Heart right ventricle (tissue), 16 donors: Measurements from ENCODE around the gene GLRX5. TPM values are rescaled to one million over a fixed set of nuclear protein-coding genes. Genes with fewer than 3 reads are reported as not detected.

ENCODE experiments used
- ATAC-seq, 8 donors: fragments of 200-7000 bp; cut with Tn5 transposase; one replicate each; pipeline ENCODE4 v1.9.1; 2020; ENCODE audit warnings: mild to moderate bottlenecking in 8 of 8, moderate library complexity in 8 of 8, moderate number of reproducible peaks in 1 of 8
- DNase-seq, 2 donors: peaks; one replicate each; pipeline ENCODE4 v3.0.0-alpha.2; 2020
- H3K27ac ChIP-seq, 10 donors: fragments of 200-600 bp; sonication (generic) in 2 of 10; one replicate each; pipeline versions ENCODE4 v1.5.0 to v1.8.0; 2020 to 2022; ENCODE audit warnings: mild to moderate bottlenecking in 3 of 10
- H3K27me3 ChIP-seq, 7 donors: fragments of 200-600 bp; one replicate each; pipeline ENCODE4 v1.8.0; 2021 to 2022; ENCODE audit warnings: mild to moderate bottlenecking in 2 of 7
- H3K36me3 ChIP-seq, 9 donors: fragments of 200-600 bp; sonication (generic) in 1 of 9; one replicate each; pipeline versions ENCODE4 v1.5.0 to v1.8.0; 2020 to 2022; ENCODE audit warnings: mild to moderate bottlenecking in 2 of 9
- H3K4me1 ChIP-seq, 9 donors: fragments of 200-600 bp; sonication (generic) in 1 of 9; one replicate each; pipeline versions ENCODE4 v1.5.0 to v1.8.0; 2020 to 2022; ENCODE audit warnings: mild to moderate bottlenecking in 4 of 9
- H3K4me3 ChIP-seq, 10 donors: fragments of 200-600 bp; sonication (generic) in 2 of 10; one replicate each; pipeline versions ENCODE4 v1.5.0 to v1.8.0; 2020 to 2022; ENCODE audit warnings: mild to moderate bottlenecking in 7 of 10, moderate library complexity in 2 of 10
- H3K9me3 ChIP-seq, 11 donors: fragments of 200-600 bp in 10 of 11; sonication (generic) in 2 of 11; one replicate each; pipeline versions ENCODE4 v1.5.0 to v1.8.0; 2013 to 2022; ENCODE audit warnings: mild to moderate bottlenecking in 2 of 11, control low read depth in 1 of 11, moderate library complexity in 1 of 11
- CTCF ChIP-seq, 9 donors: fragments of 200-600 bp; sonication (generic) in 2 of 9; IDR thresholded peaks; one replicate each; pipeline versions ENCODE4 v1.5.0 to v1.8.0; 2021 to 2022; ENCODE audit warnings: antibody characterized with exemption in 9 of 9, mild to moderate bottlenecking in 5 of 9, moderate library complexity in 1 of 9
- WGBS, 2 donors: extraction: QIAGEN DNeasy Blood & Tissue Kit; methylation state at CpG; one replicate each; pipeline ENCODE4 v1.1.7; 2013; ENCODE audit warnings: inconsistent platforms in 1 of 2; 5-methylcytosine and 5-hydroxymethylcytosine counted together
- intact Hi-C, 10 donors: fragments of 100-400 bp; cut with DNase I; formaldehyde crosslinking; loops; one replicate each; pipeline versions ENCODE4 v1.11.1 to v1.14.2; 2022
- polyA plus RNA-seq, 2 donors: library from polyadenylated mRNA; stranded (reverse); fragments of 200-250 nt; gene quantifications; one replicate each; pipeline ENCODE4 v1.2.3, GENCODE V29; 2013
- total RNA-seq, 10 donors: library from RNA; stranded (reverse); fragmentation: NEBNext Ultra II Directional in 3 of 10; extraction: Animal tissue kit (Norgen Biotek cat#: 25700) in 3 of 10; gene quantifications; one replicate each; pipeline versions ENCODE4 v1.2.1 to v1.2.4, GENCODE V29; 2021 to 2023
- donor health status: Arrhythmogenic right ventricular cardiomyopathy.
- donor health status: ischemic (EF 13 %, LVEDD 7.1; RV severe dilation, severe dysfunction).
- donor health status: healthy with polysubstance abuse.
- donor health status: DM: no; HTN: yes; CAD: no.
- donor health status: DM: no; HTN: no; CAD: no.
- donor health status: ischemic (EF 25% LVEDD 6.9; RV normal size, moderate dysfunction).
- donor health status: ischemic (EF 25% LVEDD 5.7; RV mildly dilated, moderate dysfunction).
- donor health status: healthy.
- donor health status: DM: yes; HTN: yes; CAD: no.
- donor health status: Ischemic cardiomyopathy.
- donor health status: ischemic (EF 35%, LVEDD 5.7; RV mildly dilated, moderate dysfunction).
- donor health status: nonischemic (EF 11% LVEDD 7.7; RV severe dilation, severe dysfunction).
- donor health status: DM: yes; HTN: yes; CAD: no.
- donor health status: PGD.
- donor health status: ischemic (EF 29% LVEDD 5.4; RV normal size, mild dysfunction).
- donor health status: nonischemic (EF 23%, LVEDD 6.1; RV moderate dilation, normal function).

GLRX5 gene
- total and polyA plus RNA-seq, 12 donors, result 49.8 to 121 (median 86.8) TPM

DNA sequence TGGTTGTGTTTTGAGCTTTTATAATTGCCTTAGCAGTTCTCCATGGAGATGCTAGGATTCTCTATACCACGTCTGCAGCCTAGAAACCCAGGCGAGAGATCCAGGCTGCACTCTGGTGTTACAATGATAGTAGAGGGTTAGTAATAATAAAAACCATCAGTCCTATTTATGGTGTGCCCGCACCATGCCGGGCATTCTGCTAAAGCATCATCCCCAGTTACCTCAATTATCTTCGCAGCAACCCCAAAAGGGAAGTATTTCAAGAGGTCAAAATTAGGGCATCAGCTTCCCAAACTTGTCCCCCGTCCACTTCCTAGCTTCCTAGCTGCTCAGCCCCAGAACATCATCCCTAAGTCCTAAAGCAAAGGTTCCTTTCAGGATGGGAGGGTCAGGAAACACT, 21.6 kb upstream of the GLRX5 start:
- Histone ChIP-seq H3K27ac (peak overlapping the region in 1 of 10 donors; percentile 22), H3K36me3 (peaks cover 0 to 6% (median 0%) of the 10 kb centered on the region in 9 donors), H3K4me3 (no peak overlapping the region), H3K4me1 (peaks cover 24 to 82% (median 50%) of the 10 kb centered on the region in 9 donors), H3K27me3 (no peaks in the 10 kb centered on the region), H3K9me3 (no peaks in the 10 kb centered on the region)
- TF ChIP-seq CTCF (IDR thresholded peaks at IDR 0.05), result no peak
- WGBS, 2 donors, result 70 to 75% methylated on average over 6 of the region's 6 CpGs
- DNase-seq, result no peak
- no peak for ATAC-seq
- intact Hi-C loops, result no loop called here

DNA sequence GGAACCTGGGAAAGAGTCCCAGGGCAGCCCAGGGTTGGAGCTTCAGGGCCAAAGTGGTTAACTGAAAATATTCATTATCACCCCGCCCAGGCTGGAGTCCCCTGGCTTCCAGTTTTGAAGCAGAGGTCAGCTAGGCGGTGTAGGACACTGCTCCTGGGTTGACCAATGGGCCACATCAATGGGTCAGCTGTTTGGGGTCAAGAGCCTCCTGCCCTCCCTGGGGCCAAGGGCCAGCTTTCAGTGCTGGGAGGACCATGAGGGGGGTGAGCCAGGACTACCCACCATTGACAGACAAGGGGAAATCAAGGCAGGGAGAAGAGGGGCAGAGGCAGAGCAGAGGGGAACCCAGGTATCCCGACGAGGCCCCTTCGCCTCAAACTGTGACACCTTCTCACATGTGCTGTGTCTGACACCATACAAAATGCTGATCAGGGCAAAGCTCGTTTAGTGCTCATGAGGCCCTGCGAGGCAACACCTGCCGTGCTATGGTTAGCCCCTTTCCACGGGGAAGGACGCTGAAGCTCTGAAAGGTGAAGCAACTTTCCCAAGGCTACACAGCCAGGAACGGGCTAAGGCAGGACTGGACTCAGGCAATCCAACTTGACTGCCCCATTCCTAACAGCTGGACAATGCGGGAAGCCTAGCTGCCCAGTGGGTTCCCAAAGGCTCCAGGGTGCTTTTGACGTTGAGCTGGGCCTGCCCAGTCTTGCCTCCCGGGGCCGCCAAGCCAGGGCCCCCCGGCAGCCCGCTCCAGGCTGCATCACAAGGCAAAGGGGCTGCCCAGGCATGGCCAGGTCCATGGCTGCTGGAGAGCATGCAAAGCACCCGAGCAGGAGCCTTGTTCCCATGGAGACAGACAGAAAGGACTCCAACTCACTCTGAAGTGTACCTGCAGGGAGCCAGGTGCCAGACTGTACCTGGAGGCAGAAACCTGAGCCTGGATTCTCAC, 20.4 kb upstream of the GLRX5 start:
- H3K4me1 ChIP-seq, result peaks cover 24 to 82% (median 52%) of the 10 kb centered on the region in 9 donors
- WGBS, 2 donors, result 81 to 84% methylated on average over 18 of the region's 18 CpGs
- intact Hi-C loops, result loop anchor here in 2 of 10 donors (5.0 kb wide), 2 partner anchors 32 to 42 kb away; no protein-coding TSS in a partner anchor
- ATAC-seq, result no peak
- peak overlapping the region; percentile 6 to 95 (median 92) for H3K27ac ChIP-seq
- no peaks in the 10 kb centered on the region for H3K9me3 ChIP-seq
- peaks cover 0 to 6% (median 0%) of the 10 kb centered on the region in 9 donors for H3K36me3 ChIP-seq
- peak overlapping the region in 7 of 10 donors; percentile 68 to 86 (median 80) for H3K4me3 ChIP-seq
- no peak for TF ChIP-seq CTCF (IDR thresholded peaks at IDR 0.05)
- no peaks in the 10 kb centered on the region for H3K27me3 ChIP-seq
- no peak for DNase-seq

DNA sequence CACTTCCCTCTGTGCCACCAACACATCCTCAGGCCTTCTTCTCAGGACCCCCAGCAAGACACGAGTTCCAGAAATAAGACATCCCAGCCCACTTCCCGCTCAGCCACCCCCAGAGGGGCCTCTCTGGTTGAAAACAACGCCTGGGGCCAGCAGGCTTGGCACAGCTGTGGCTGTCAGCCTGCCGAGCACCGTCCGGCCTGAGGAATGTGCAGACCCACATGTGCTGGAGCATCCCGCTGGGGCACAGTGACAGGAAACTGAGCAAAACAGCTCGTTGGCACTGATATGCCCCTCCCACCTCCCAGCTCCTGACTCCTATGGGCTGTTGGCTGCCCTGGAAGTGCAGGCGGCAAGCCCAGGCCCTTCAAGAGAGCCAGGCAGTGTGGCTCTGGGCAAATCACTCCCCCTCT, 19.8 kb upstream of the GLRX5 start:
- peaks cover 24 to 83% (median 55%) of the 10 kb centered on the region in 9 donors for H3K4me1 ChIP-seq
- peak in 6 of 8 donors; percentile 8 to 56 (median 40) for ATAC-seq
- peak overlapping the region in 9 of 10 donors; percentile 68 to 86 (median 80) for H3K4me3 ChIP-seq
- peak overlapping the region; percentile 67 to 95 (median 92) for H3K27ac ChIP-seq
- DNase-seq, result peak in 1 of 2 donors; percentile 59
- peaks cover 0 to 3% (median 0%) of the 10 kb centered on the region in 9 donors for H3K36me3 ChIP-seq
- TF ChIP-seq CTCF (IDR thresholded peaks at IDR 0.05), result no peak
- H3K27me3 ChIP-seq, result no peaks in the 10 kb centered on the region
- H3K9me3 ChIP-seq, result no peaks in the 10 kb centered on the region
- WGBS, 2 donors, result 20 to 25% methylated on average over 9 of the region's 9 CpGs
- intact Hi-C loops, result loop anchor here in 2 of 10 donors (5.0 kb wide), 2 partner anchors 33 to 43 kb away; no protein-coding TSS in a partner anchor
